RKO (cell line): Measurements from ENCODE around the gene SCN2B.

ENCODE experiments used
- DNase-seq: peaks from one replicate; pipeline ENCODE4 v3.0.0-alpha.2; 2016; ENCODE audit warnings: low spot score

SCN2B gene, protein sequence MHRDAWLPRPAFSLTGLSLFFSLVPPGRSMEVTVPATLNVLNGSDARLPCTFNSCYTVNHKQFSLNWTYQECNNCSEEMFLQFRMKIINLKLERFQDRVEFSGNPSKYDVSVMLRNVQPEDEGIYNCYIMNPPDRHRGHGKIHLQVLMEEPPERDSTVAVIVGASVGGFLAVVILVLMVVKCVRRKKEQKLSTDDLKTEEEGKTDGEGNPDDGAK

DNA sequence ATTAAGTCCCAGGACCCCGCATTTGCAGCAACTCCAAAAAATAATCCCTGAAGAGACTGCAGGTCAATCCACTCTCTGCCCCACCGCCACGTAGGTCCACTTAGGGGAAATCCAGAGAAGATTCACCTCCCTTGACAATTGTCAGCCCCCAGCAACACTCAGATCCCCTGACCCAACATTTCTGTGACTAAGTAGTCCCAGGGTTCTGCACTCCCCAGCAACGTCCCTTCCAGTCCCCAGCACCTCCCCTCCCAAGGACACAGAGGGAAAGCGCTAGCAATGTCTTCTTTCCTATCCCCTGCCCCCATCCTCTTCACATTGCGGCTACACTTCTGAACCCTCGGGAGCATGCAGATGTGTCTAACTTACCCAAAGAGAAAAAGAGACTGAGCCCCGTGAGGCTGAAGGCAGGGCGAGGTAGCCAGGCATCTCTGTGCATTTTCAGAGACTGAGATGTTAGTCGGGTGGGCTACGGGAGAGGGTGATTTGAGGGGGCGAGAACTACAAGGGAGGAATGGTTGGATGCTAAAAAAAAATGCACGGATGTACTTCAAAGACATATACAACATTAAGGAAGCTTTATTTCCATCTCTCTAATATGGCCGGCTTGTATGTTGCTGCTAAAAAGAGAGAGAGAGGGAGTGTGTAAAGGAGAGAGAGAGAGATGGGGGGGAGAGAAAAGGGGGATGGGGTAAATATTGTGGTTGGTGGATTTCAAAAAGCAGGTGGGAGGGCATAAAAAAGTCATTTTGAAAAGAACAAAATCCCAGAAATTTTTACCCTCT lies at the start of gene SCN2B:
Gene SCN2B, minus strand, starts transcription at position 647 of the 785 bp plus-strand sequence. Its CDS starts 208 bp downstream, at position 439.
- DNase-seq = no peak

DNA sequence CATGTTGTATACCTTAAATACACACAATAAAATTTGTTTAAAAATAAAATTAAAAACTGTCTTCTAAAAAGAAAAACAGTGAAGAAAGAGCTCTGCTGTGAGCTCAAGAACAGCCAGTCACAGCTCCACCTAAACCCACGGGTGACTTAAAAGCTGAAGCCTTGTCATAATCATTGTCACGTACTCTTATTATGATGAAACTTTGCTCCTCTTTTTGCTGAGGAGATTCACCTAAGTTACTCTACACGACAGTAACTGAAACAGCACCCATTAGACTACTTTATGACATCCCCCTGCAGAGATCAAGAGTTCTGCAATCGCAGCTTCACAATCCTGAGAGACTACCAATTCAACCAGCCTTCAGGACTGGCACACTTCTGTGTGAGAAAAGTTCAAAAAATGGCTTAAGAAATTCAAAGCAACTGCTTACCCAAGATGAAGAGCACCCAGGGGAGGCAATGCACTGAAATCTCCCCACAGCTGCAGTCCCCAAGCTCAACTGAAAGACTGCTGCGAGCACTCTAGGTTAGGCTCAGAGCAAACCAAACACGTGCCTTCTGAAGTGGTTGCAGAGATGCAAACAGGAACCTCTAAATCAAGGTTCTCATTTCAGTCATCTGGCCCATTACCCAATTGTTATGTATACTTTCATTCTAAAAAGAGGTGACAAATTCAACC lies 48.2 kb upstream of the SCN2B start, which contains the start of gene JAML:
Gene JAML, minus strand, starts transcription at position 501 of the 678 bp plus-strand sequence. CDS start 10,145 bp downstream, outside the sequence.
- DNase-seq = no peak

DNA sequence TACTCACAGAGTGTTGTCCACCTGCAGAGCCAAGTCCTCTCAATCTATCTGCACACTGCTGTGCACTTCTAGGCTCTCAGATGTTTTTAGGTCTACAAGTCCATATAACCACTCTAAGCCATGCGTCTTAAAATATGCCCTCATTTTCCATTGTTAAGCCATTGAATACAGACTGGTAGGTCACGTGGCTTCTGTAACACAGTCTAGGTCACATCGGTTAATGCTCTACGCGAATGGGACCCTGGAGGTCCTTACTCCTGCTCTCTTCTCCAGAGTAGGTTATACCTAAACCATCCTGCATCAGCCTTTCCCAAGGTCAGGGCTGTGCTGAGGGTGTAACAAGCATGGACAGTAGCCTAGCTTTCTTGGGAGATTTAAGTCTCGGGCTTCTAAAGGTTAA lies 47.6 kb upstream of the SCN2B start:
- no peak for DNase-seq

DNA sequence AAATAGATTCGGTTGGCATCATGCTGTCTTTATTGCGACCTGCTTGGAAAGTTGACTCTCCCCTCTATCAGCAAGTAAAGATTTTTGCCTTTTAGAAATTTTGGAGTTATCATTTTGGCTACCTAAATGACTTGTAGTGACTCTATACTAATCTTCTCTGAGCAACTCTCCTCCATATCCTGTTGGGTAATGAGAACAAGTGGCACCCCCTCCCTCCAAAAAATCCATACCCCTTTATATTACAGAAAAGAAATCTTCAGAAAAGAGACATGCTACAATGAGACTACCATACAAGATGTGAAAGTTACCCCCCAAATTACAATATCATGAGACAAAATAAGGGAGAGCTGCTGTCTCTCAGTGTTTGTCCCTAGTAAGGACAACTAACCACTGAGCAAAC lies 47.1 kb upstream of the SCN2B start:
- DNase-seq = no peak

DNA sequence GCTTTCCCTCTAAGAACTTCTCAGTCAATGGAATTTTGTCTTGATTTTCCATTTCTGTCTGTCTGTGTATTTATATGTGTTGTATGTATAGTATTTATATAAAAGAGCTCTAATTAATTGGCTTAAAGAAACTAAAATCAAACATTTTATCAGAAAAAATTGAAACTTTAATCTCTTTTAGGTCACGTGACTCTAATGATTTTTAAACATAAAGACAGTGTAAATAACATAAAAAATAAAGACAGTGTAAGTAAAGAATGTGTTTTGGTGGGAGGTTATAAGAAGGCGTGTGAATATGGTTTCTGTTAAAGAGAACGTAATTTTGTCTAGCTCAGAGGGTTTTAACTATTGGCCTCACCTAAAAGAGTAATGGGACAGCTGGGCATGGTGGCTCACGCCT lies 46.0 kb upstream of the SCN2B start:
- no peak for DNase-seq

DNA sequence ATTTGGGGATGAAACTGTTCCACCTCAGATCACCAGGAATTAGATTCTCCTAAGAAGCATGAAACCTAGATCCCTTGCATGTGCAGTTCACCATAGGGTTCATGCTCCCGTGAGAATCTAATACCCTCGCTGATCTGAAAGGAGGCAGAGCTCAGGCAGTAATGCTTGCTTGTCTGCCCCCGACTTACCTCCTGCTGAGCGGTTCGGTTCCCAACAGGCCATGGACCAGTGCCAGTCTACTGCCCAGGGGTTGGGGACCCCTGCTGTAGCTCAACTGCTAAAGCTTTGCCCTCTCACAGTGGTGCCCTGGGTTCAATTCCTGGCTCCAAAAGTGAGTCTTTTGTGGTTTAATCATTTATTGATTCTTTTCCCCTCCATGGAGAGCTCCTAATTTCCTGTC lies 45.0 kb upstream of the SCN2B start:
- DNase-seq = no peak

DNA sequence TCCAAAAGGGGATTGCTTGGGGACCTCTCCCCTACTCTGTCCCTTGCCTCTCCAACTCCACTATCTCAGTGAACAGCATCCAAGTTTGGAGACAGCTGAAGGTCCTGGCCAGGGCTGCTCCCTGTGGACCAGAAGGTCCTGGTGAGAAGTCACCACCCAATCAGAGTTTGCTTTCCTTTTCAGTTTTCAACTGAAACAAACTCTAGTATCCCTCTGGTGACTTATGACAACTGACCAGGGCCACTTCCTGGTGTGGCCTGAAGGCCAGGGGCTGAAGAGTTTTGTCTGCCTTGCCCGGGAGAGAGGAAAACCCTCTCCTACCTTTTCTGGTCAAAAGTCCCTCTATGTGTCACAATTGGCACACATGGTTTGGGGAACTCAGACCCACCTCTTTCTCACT lies 43.3 kb upstream of the SCN2B start:
- no peak for DNase-seq

DNA sequence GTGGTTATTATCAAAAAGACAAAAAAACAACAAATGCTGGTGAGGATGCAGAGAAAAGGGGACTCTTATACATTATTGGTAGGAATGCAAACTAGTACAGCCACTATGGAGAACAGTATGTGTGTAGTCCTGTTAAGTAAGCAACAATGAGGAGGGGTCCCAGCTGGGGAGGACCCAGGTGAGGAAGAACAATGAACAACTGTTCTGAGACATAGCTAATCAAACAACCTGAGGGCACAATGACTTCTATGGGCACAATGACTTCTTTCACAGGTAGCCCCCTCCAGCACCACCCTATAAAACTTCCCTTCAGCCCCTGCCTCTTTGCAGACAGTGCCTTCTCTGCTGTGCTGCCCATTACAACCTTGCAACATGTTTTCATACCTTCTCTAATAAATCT lies 42.8 kb upstream of the SCN2B start:
- DNase-seq = no peak

GRCh38 chr11:118217575-118217974 lies 41.1 kb upstream of the SCN2B start:
- no peak for DNase-seq

- no peak for DNase-seq
Measured at GRCh38 chr11:118216621-118217481, 40.4 kb upstream of the SCN2B start.

GRCh38 chr11:118215765-118216164 lies 39.3 kb upstream of the SCN2B start:
- no peak for DNase-seq

- DNase-seq = no peak
Measured at GRCh38 chr11:118215262-118215661, 38.8 kb upstream of the SCN2B start.

DNA sequence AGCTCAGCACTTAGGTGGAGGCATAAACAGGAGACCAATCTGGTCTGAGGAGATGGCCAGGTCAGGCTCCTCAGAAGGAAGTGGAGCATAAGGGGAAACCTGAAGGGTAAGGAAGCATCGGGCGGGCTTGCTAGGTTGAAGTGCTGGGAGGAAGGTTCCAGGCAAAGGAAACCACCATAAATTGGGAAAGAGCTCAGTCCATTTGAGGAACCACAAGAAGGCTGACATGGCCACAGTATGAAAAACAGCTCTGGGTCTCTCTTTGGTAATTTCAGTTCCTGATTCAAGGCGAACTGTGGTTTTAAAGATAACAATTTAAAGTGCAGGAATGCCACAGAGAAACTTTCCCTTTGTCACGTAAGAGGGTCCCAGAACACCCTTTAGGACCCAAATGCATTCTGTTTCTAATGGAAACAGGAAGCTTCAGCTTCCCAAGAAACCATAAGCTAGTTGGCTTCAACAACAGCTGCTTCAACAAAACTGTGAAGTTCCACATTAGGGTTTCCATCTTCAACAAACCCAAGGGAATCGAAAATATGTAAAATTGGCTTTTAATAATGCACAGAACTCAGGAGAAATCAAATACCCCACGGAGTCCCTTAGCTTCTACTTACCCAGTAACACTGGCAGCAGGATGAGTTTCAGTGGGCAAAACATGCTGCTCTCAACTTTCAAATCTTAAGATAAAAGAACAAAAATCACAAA lies 37.9 kb upstream of the SCN2B start:
- DNase-seq = no peak

DNA sequence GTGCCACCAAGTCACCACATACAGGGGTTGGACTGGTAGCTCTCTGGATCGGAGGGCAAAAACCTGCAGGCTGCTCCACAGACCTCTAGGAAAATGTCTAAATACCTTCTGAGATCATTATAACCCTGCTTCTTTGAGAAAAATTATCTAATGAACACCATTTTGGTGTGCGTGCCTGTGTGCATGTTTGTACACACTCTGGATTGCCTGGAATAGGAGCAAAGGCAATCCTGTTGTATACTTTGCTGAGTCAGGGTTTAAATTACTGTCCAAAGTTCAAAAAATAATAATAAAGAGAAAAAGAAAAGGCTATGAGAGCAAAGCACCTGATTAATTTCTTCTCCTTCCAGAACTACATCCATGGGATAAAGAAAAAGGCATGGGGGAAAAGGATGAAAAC lies 37.3 kb upstream of the SCN2B start:
- no peak for DNase-seq

DNA sequence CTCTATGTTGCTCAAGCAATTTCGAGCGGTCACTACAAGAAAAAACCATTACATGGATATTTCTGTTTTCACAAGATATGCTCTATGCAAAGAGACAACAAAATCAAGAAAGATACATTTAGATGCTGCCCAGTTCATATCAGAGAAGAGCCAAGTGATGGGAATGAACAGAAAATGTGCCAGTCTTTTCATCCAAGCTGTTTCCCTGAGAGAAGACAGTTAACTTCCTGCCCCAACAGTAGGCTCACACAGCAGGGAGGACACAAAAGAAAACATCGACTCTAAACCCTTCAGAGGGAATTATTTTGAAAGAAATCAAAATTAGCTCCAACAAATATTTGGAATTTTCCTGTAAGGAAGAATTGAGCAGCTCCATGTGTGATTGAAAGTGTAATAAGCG lies 36.8 kb upstream of the SCN2B start:
- DNase-seq = no peak

DNA sequence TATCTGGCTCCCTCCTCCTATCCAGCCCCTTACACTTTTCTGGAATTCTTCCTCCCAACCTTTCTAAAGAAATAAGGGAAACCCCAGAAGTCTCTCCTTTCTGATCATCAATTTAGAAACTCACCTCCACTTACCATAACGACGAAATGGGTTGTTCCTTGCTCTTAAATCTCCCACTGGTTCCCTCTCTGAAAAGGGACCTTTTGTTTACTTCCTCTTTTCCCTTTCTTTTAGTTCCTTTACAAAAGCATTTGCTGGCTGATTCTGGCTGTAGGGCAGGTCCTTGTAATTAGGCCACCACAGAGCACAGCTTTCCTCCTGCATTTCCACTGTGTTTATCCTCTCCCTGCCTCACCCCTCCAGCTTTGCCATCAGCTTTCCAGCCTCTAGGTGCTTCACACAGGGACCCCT lies 36.3 kb upstream of the SCN2B start:
- DNase-seq = no peak

- DNase-seq = no peak
Measured at GRCh38 chr11:118212131-118212725, 35.8 kb upstream of the SCN2B start.

- no peak for DNase-seq
Measured at GRCh38 chr11:118211006-118211405, 34.6 kb upstream of the SCN2B start.

DNA sequence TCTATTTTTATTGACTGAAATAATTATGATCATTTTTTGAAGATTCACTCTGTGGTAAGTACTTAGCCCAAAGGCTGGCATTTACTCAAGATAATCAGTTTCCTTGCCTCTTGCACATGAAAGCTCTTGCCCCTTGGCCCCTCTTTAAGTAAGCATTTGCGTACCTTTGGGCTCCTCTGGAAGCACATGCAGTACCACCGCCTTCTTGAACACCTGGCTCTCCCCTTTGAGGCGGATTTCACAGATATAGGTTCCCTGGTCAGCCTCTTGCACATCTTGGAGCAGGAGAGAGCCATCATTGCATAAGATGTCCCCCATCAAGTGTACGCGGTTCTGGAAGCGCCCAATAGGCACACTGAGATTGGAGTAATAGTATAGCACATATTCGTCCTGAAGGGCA lies 33.9 kb upstream of the SCN2B start:
- no peak for DNase-seq

- no peak for DNase-seq
Measured at GRCh38 chr11:118209033-118209432, 32.6 kb upstream of the SCN2B start.

DNA sequence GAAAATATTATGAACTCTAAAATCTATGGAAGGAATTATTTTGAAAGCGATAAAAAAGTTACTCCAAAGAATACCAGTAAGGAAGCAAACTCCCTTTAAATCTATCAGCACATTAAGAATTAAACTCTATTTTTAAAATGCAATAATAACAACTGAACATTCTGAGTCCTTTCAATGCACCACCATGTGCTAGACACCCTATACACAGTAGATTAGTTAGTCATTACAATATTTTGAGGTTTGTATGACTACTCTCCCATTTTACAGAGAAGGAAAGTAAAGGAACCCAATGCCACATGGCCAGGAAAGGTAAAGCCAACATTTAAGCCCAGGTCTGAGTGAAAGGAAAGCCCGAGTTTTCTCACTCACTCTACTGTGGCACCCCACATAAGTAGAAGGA lies 30.6 kb upstream of the SCN2B start:
- DNase-seq = no peak
